EH (cell line): Measurements from ENCODE around the gene PCK2.
A peak's percentile ranks its signal among the peaks of the same experiment; 100 is the strongest.
"Not testable (repeated sequence)": the region's sequence is repeated elsewhere in the genome, so short reads cannot be mapped to it uniquely, and the experiment has no call there.

ENCODE experiments used
- DNase-seq: peaks from one replicate; pipeline ENCODE4 v3.0.0-alpha.2; 2015; ENCODE audit warnings: low read depth

PCK2 gene

GRCh38 chr14:24093901-24094840 is at the start of gene PCK2:
Gene PCK2 (plus strand): TSS chr14:24094311. CDS start chr14:24094406, 95 bp downstream.
- DNase-seq = peak; percentile 99

- DNase-seq = not testable (repeated sequence)
These were observed 45.1 kb upstream of the PCK2 start for GRCh38 chr14:24049002-24049401.

- DNase-seq = not testable (repeated sequence)
These were observed 43.4 kb upstream of the PCK2 start for GRCh38 chr14:24050753-24051152.

GRCh38 chr14:24051176-24051788 is 42.8 kb upstream of the PCK2 start:
- no peak for DNase-seq

- DNase-seq = peak; percentile 57
These were observed 42.1 kb upstream of the PCK2 start, which contains the start of gene CARMIL3 for GRCh38 chr14:24051789-24052655. Gene CARMIL3 (plus strand): TSS chr14:24052009. CDS start chr14:24052154, 145 bp downstream.

GRCh38 chr14:24052656-24053547 is 41.2 kb upstream of the PCK2 start:
- DNase-seq = no peak

- DNase-seq = no peak
These were observed 40.4 kb upstream of the PCK2 start for GRCh38 chr14:24053548-24054323.

GRCh38 chr14:24054324-24054641 is 39.8 kb upstream of the PCK2 start:
- DNase-seq = no peak

- DNase-seq = no peak
These were observed 39.5 kb upstream of the PCK2 start for GRCh38 chr14:24054646-24055045.

GRCh38 chr14:24055971-24056799 is 37.9 kb upstream of the PCK2 start:
- no peak for DNase-seq

GRCh38 chr14:24056800-24057184 is 37.3 kb upstream of the PCK2 start:
- no peak for DNase-seq

- DNase-seq = no peak
These were observed 36.8 kb upstream of the PCK2 start for GRCh38 chr14:24057271-24057670.

- no peak for DNase-seq
These were observed 36.2 kb upstream of the PCK2 start for GRCh38 chr14:24057867-24058259.

GRCh38 chr14:24058260-24058950 is 35.7 kb upstream of the PCK2 start:
- DNase-seq = peak; percentile 76

- DNase-seq = no peak
These were observed 35.1 kb upstream of the PCK2 start for GRCh38 chr14:24058951-24059475.

- no peak for DNase-seq
These were observed 34.2 kb upstream of the PCK2 start for GRCh38 chr14:24059841-24060388.

- DNase-seq = no peak
These were observed 33.7 kb upstream of the PCK2 start for GRCh38 chr14:24060443-24060842.
